Memory B cell (primary cell): ENCODE measurements around the gene SMCO4.
"Not testable (repeated sequence)": the region's sequence is repeated elsewhere in the genome, so short reads cannot be mapped to it uniquely, and the experiment has no call there.

Experiments used
- ATAC-seq: fragments of 150-1000 bp; cut with Tn5 transposase; 2 replicates; pipeline ENCODE4 v1.10.0; 2021; ENCODE audit warnings: low read depth, mild to moderate bottlenecking, moderate library complexity
- DNase-seq, 2 donors: peaks; one replicate each; pipeline ENCODE4 v3.0.0; 2022; ENCODE audit warnings: low spot score in 2 of 2
- H3K27ac Mint-ChIP-seq: one replicate; pipeline ENCODE4 v1.8.0; 2022; ENCODE audit warnings: mild to moderate bottlenecking, moderate library complexity, mixed read lengths
- H3K27me3 Mint-ChIP-seq: one replicate; pipeline ENCODE4 v1.8.0; 2022; ENCODE audit warnings: mixed read lengths
- H3K36me3 Mint-ChIP-seq: one replicate; pipeline ENCODE4 v1.8.0; 2022; ENCODE audit warnings: mild to moderate bottlenecking, mixed read lengths
- H3K4me1 Mint-ChIP-seq: one replicate; pipeline ENCODE4 v1.8.0; 2022; ENCODE audit warnings: mixed read lengths
- H3K4me3 Mint-ChIP-seq: one replicate; pipeline ENCODE4 v1.8.0; 2022; ENCODE audit warnings: mild to moderate bottlenecking, moderate library complexity, mixed read lengths
- H3K9me3 Mint-ChIP-seq: one replicate; pipeline ENCODE4 v1.8.0; 2022; ENCODE audit warnings: mixed read lengths

SMCO4 gene

DNA sequence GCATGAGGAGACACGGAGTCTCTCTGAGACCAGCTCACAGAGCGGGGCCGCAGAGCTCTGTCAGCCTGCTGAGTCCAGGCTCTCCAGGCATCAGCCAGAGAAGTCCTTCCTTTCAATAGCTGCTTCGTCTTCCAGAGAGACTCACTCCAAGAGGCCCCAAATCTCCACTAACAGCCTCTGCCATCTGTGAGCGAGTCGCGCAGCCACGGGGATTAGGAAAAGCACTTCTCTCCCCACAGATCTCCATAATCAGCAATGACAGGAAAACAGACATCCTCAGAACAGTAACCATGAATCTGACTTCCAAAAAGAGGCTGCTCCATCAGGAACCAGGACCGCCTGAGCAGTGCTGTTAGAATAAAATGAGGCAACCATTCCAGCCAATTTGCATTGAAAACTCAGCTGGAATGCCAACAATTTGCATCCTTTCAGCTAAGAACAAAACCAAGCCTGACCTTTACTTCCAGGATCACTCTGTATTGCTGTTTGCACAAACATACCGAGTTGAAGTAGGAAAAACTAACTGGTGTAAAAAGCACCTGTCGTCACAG, 65.4 kb downstream of the SMCO4 start:
- H3K36me3 Mint-ChIP-seq = peaks cover 3% of the 10 kb centered on the region
- no peak for ATAC-seq
- H3K27me3 Mint-ChIP-seq = no peaks in the 10 kb centered on the region
- H3K4me3 Mint-ChIP-seq = no peak overlapping the region
- H3K9me3 Mint-ChIP-seq = no peaks in the 10 kb centered on the region
- no peak overlapping the region for H3K27ac Mint-ChIP-seq
- DNase-seq = no peak
- peaks cover 2% of the 10 kb centered on the region for H3K4me1 Mint-ChIP-seq

DNA sequence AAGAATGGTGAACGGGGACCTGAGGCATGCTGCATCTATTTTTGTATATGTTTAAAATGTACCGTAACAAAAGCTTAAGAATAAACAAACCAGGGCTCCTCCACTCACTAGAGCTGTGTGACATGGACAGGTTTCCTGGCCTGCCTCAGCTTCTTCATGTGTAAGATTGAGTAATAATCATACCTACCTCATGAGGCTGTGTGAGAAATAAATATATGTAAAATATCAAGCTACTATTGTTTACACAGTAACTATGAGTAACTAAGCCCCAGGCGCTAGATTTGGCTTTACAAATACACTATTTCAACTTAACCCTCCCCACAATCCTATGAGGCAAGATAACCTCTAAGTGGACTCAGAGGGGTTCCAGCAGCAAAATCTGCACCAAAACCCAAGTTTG, 66.4 kb downstream of the SMCO4 start:
- Mint-ChIP-seq H3K9me3 (no peaks in the 10 kb centered on the region), H3K27me3 (no peaks in the 10 kb centered on the region), H3K4me3 (no peak overlapping the region), H3K27ac (no peak overlapping the region), H3K36me3 (peaks cover 3% of the 10 kb centered on the region), H3K4me1 (peaks cover 5% of the 10 kb centered on the region)
- no peak for ATAC-seq
- no peak for DNase-seq

DNA sequence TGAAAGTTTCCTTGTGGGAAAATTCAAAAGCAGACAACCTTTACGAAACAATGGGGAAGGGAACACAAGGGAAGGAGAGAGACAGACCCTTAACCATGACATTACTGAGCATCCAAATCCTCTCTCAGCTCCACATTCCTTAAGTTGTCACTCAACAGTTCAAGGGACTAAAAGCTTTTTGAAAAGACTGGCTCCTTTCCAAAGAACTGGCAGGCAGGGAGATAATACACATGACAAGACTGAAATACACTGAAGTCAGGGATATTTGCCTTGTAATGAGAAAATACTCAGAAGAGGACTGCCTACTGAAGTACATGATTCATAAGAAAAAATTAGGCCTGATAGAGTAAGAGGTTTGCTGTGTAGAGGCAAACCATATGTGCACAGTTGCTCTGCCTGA, 69.1 kb downstream of the SMCO4 start:
- no peaks in the 10 kb centered on the region for H3K9me3 Mint-ChIP-seq
- DNase-seq (no peak), ATAC-seq (no peak)
- peaks cover 3% of the 10 kb centered on the region for H3K36me3 Mint-ChIP-seq
- no peaks in the 10 kb centered on the region for H3K27me3 Mint-ChIP-seq
- H3K4me3 Mint-ChIP-seq = no peak overlapping the region
- peaks cover 5% of the 10 kb centered on the region for H3K4me1 Mint-ChIP-seq
- H3K27ac Mint-ChIP-seq = no peak overlapping the region

DNA sequence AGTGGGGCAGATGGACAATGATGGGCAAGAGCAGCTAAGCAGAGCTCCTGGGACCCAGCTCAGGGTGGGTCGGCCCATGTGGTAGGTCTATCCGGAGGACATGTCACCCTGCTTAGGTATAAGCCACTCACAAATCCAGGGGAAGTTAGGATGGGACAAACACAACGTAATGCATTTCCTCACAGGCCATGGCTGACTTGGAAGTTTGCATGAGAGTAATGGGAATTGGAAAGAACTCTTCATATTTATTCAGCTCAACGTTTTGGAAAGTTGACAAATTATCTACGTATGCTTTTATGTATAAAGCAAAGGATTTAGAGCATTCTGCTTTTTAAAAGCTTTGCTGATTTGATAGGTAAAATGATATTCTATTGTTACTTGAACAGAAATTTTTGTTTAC, 74.9 kb downstream of the SMCO4 start:
- Mint-ChIP-seq H3K36me3 (no peaks in the 10 kb centered on the region), H3K4me1 (peaks cover 3% of the 10 kb centered on the region), H3K4me3 (no peak overlapping the region), H3K27me3 (no peaks in the 10 kb centered on the region), H3K27ac (no peak overlapping the region), H3K9me3 (no peaks in the 10 kb centered on the region)
- DNase-seq (no peak), ATAC-seq (no peak)

DNA sequence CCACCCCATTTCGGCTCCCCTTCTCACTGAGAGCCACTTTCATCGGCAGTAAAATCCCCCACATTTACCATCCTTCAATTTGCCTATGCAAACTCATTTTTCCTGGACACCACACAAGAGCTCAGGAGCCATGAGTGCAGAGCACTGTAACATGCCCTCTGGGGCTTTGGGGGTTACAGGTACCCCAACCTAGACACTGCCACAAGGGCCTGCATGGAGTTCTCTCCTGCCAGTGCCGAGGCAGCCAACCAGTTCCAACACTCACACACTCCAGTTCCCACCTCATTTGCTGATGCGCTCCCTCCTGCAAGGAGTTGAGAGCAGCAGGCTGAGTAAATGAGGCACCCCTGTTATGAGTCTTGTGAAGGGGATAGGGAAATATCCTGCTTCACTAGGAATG, 76.1 kb downstream of the SMCO4 start:
- Mint-ChIP-seq H3K27ac (no peak overlapping the region), H3K36me3 (no peaks in the 10 kb centered on the region), H3K4me3 (no peak overlapping the region), H3K27me3 (no peaks in the 10 kb centered on the region), H3K4me1 (peaks cover 3% of the 10 kb centered on the region), H3K9me3 (peaks cover 2% of the 10 kb centered on the region)
- ATAC-seq = no peak
- no peak for DNase-seq

DNA sequence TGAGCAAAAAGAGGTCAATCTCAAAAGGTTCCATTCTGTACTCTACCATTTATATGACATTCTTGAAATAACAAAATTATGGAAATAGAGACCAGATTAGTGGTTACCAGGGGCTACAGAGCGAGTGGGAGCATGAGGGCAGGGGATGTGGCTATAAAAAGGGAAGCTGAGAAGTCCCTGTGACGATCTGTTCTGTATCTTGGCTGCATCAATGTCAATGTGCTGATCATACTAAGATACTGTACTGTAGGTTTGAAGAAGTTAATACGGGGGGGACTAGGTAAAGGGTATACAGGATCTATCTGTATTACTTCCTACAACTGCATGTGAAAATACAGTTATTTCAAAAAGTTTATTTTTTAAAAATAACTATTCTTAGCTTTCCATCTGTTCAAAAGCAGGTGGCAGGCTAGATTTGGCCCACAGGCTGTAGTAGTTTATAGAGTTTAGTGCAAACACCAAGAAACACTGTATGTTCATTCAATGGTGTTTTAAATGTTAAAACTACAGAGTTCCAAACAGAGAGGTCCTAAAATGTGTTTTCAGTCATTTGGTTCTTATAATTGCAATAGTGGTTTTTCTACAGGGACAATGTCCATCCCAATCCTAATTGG, 78.2 kb downstream of the SMCO4 start:
- H3K9me3 Mint-ChIP-seq = peaks cover 2% of the 10 kb centered on the region
- ATAC-seq = no peak
- no peak overlapping the region for H3K4me3 Mint-ChIP-seq

DNA sequence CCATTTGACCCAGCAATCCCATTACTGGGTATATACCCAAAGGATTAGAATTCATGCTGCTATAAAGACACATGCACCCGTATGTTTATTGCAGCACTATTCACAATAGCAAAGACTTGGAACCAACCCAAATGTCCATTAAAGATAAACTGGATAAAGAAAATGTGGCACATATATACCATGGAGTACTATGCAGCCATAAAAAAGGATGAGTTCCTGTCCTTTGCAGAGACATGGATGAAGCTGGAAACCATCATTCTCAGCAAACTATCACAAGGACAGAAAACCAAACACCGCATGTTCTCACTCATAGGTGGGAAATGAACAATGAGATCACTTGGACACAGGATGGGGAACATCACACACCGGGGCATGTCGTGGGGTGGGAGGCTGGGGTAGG, 79.5 kb downstream of the SMCO4 start:
- H3K27ac Mint-ChIP-seq, H3K9me3 Mint-ChIP-seq, ATAC-seq, DNase-seq, H3K27me3 Mint-ChIP-seq, H3K4me1 Mint-ChIP-seq, H3K36me3 Mint-ChIP-seq, H3K4me3 Mint-ChIP-seq: not testable (repeated sequence)

More for the DNA sequence above, 78.2 kb downstream of the SMCO4 start:
- no peak for DNase-seq
- Mint-ChIP-seq H3K4me1 (no peaks in the 10 kb centered on the region), H3K27ac (no peak overlapping the region), H3K36me3 (no peaks in the 10 kb centered on the region), H3K27me3 (no peaks in the 10 kb centered on the region)

DNA sequence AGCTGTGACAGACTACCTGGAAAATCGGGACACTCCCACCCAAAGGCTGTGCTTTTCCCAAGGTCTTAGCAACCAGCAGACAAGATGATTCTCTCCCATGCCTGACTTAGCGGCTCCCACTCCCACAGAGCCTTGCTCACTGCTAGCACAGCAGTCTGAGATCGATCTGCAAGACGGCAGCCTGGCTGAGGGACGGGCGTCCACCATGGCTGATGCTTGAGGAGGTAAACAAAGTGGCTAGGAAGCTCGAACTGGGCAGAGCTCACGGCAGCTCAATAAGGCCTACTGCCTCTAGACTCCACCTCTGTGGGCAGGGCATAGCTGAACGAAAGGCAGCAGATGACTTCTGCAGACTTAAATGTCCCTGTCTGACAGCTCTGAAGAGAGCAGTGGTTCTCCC, 84.9 kb downstream of the SMCO4 start:
- ATAC-seq (no peak), DNase-seq (no peak)
- Mint-ChIP-seq H3K9me3 (peaks cover 2% of the 10 kb centered on the region), H3K27ac (no peak overlapping the region), H3K27me3 (peaks cover 9% of the 10 kb centered on the region), H3K4me1 (no peaks in the 10 kb centered on the region), H3K36me3 (no peaks in the 10 kb centered on the region), H3K4me3 (no peak overlapping the region)

DNA sequence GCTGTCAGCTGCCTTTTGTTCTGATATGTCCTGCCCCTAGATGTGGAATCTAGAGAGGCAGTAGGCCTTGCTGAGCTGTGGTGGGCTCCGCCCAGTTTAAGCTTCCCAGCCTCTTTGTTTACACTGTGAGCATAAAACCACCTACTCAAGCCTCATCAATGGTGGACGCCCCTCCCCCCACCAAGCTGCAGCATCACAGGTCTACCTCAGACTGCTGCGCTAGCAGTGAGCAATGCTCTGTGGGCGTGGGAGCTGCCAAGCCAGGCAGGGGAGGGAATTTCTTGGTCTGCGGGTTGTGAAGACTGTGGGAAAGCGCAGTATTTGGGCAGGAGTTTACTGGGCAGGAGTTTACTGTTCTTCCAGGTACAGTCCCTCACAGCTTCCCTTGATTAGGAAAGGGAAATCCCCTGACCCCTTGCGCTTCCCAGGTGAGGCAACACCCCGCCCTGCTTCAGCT, 98.5 kb downstream of the SMCO4 start:
- H3K36me3 Mint-ChIP-seq = peaks cover 1% of the 10 kb centered on the region
- H3K27ac Mint-ChIP-seq = no peak overlapping the region
- no peak overlapping the region for H3K4me3 Mint-ChIP-seq
- peaks cover 5% of the 10 kb centered on the region for H3K27me3 Mint-ChIP-seq
- no peaks in the 10 kb centered on the region for H3K4me1 Mint-ChIP-seq
- ATAC-seq = no peak
- H3K9me3 Mint-ChIP-seq = peaks cover 5% of the 10 kb centered on the region
- DNase-seq = no peak

DNA sequence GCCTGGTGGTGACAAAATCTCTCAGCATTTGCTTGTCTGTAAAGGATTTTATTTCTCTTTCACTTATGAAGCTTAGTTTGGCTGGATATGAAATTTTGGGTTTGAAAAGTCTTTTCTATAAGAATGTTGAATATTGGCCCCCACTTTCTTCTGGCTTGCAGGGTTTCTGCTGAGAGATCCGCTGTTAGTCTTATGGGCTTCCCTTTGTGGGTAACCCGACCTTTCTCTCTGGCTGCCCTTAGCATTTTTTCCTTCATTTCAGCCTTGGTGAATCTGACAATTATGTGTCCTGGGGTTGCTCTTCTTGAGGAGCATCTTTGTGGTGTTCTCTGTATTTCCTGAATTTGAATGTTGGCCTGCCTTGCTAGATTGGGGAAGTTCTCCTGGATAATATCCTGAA, 100.0 kb downstream of the SMCO4 start:
- not testable (repeated sequence) for H3K36me3 Mint-ChIP-seq, H3K4me3 Mint-ChIP-seq, ATAC-seq, H3K4me1 Mint-ChIP-seq, H3K27ac Mint-ChIP-seq, H3K9me3 Mint-ChIP-seq, H3K27me3 Mint-ChIP-seq, DNase-seq

DNA sequence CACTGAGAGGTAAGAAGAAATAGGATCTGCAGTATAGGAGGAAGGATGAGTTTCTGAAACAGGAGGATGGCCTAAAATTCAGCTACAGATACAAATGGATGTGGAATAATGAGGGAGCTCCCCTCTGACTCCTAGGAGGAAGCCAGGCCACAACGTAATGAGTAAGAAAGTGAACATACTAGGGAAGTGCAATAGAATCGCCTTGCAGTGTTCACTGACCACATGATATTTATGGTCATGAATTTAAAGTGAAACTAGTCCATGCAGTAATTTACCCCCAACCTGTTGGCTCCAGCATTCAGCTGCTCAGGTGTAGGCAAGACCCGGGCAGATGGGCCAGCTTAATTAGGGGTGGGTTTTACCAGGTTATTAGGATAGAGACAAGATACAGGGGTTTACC, 110.9 kb downstream of the SMCO4 start:
- Mint-ChIP-seq H3K27ac (no peak overlapping the region), H3K36me3 (no peaks in the 10 kb centered on the region), H3K4me3 (no peak overlapping the region), H3K27me3 (no peaks in the 10 kb centered on the region), H3K9me3 (no peaks in the 10 kb centered on the region), H3K4me1 (no peaks in the 10 kb centered on the region)
- DNase-seq = no peak
- ATAC-seq = no peak
